Measurements from ENCODE around the gene NEUROG1. TPM values are rescaled to one million over a fixed set of nuclear protein-coding genes. Genes with fewer than 3 reads are reported as not detected.

The NEUROG1 gene
- total RNA-seq, 1 donor: not detected

GRCh38 chr5:135490245-135491037, 45.3 kb downstream of the NEUROG1 start:
- TF ChIP-seq, protein P1, sequence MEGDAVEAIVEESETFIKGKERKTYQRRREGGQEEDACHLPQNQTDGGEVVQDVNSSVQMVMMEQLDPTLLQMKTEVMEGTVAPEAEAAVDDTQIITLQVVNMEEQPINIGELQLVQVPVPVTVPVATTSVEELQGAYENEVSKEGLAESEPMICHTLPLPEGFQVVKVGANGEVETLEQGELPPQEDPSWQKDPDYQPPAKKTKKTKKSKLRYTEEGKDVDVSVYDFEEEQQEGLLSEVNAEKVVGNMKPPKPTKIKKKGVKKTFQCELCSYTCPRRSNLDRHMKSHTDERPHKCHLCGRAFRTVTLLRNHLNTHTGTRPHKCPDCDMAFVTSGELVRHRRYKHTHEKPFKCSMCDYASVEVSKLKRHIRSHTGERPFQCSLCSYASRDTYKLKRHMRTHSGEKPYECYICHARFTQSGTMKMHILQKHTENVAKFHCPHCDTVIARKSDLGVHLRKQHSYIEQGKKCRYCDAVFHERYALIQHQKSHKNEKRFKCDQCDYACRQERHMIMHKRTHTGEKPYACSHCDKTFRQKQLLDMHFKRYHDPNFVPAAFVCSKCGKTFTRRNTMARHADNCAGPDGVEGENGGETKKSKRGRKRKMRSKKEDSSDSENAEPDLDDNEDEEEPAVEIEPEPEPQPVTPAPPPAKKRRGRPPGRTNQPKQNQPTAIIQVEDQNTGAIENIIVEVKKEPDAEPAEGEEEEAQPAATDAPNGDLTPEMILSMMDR (IDR thresholded peaks at IDR 0.05; ENCODE audit: insufficient read depth, low read length): no peak
- no peak overlapping the region for H3K4me3 ChIP-seq (ENCODE audit: low read depth, low read length)
- no peak for DNase-seq (ENCODE audit: low read depth)

DNA sequence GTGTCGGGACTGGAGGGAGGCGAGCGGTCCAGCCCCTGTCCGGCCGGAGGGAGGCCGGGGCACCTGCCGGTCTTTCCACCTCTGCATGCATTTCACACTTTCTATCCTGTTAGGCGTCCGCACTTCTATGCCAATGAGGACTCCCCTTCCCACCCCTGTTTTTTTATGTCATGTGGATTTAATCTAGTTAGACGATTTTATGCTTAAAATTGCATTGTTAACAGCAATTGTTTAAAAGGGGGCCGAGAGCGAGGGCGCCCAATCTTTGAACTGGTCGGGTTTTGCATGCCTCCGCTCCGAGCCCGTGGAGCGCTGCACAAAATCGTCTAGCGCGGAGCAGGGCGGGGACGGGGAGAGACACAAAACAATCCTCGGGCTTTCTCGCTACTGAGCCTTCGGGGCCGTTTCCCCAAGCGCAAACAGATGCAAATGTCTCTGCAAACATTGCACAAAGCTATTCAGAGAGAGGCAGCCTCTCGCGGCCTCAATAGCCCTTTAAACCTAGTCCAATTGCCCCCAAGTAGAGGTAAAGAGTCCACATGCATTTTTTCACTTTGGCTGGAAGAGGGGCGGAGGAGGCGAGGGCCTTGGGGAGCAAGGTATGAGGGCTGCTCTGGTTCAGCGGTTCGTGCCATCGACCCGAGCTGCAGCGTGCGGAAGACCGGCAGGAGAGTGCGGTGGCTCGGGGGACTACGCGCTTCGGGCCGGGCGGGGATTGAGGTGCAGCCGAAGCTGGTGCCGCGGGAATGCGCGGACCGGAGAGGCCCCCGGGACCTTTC, 46.1 kb downstream of the NEUROG1 start:
- TF ChIP-seq, protein P1 (IDR thresholded peaks at IDR 0.05; ENCODE audit: insufficient read depth, low read length): no peak
- no peak overlapping the region for H3K4me3 ChIP-seq (ENCODE audit: low read depth, low read length)

DNA sequence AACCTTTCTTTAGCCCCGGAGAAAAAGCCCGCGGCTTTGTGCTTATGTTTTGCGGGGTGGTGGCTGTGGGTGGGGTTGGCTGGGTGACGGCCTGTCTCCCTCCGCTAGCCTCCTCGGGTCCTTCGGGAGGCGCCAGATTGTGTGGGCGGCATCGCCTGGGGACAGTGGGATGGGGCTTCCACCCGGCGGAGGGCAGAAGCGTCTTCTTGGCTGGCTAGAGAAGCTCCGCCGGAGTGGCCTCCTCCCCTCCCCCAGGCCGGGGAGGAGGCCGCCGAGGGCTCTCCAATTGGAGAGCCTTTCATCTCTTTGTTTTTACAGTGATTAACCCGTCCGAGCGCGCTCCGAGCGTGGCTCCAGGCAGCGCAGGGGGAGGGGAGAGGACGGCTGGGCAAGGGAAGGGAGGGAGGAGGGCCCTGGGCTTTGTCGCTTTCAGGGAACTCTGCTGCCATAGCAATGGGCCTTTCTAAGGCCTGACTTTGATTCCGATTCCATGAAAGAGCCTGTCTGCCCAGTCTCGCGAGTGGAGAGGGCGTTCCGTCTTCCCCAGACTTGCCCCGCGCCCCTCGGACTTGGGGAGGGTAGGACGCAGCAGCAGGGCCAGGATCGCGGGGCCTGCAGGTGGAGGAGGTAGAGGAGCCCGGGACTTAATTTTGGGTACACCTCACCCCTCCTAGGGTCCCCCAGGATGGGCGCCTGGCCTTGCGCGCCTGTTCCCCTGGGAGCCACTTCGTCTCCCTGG, 46.9 kb downstream of the NEUROG1 start:
- TF ChIP-seq, protein P1 (IDR thresholded peaks at IDR 0.05; ENCODE audit: insufficient read depth, low read length): no peak

More for the DNA sequence above, 46.1 kb downstream of the NEUROG1 start:
- no peak for DNase-seq (ENCODE audit: low read depth)

DNA sequence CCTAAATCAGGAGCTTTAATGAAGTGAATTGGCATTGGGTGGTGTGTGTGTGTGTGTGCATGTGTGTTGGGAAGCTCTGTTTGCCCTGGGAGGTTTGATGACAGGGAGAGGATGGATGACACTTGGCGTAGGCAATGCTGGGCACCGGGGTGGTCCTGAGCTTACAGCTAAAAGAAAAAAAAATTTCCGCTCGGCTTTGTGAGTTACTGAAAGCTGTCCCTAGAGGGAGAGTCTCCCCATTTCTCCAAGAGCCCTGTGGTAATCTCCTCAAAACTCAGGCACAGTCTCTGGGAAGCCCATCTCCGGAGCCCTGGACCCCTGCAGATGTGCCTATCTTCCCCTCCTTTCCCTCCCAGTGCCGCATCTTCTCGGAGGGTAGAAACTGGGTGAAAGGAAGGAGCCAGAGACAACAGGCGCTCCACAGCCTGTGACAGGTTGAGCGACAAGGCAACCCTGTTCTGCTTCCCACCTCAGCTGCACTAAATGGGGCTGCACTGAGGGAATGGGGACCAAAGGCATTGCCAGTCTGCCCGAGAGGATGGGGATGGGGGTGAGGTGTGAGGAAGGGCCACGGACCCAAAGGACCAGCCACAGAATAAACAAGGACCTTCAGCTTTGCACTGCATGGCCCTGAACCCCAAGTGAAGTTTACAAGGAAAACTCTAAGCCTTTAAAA, 47.8 kb downstream of the NEUROG1 start:
- TF ChIP-seq, protein P1 (IDR thresholded peaks at IDR 0.05; ENCODE audit: insufficient read depth, low read length): no peak
- no peak overlapping the region for H3K4me3 ChIP-seq (ENCODE audit: low read depth, low read length)
- no peak for DNase-seq (ENCODE audit: low read depth)

More for the DNA sequence above, 46.9 kb downstream of the NEUROG1 start:
- H3K4me3 ChIP-seq (ENCODE audit: low read depth, low read length): peak overlapping the region; percentile 48
- peak; percentile 61 for DNase-seq (ENCODE audit: low read depth)

- TF ChIP-seq, protein P1 (IDR thresholded peaks at IDR 0.05; ENCODE audit: insufficient read depth, low read length): no peak
- no peak overlapping the region for H3K4me3 ChIP-seq (ENCODE audit: low read depth, low read length)
- no peak for DNase-seq (ENCODE audit: low read depth)
These were observed 48.7 kb downstream of the NEUROG1 start for GRCh38 chr5:135487037-135487395.

Data from fibroblast of the aortic adventitia (primary cell).